ENCODE results near the gene RNF121. TPM values are rescaled to one million over a fixed set of nuclear protein-coding genes. Genes with fewer than 3 reads are reported as not detected.
A peak's percentile ranks its signal among the peaks of the same experiment; 100 is the strongest.

The RNF121 gene
- total RNA-seq, 1 donor from 2014 or later: 25.6 TPM

DNA sequence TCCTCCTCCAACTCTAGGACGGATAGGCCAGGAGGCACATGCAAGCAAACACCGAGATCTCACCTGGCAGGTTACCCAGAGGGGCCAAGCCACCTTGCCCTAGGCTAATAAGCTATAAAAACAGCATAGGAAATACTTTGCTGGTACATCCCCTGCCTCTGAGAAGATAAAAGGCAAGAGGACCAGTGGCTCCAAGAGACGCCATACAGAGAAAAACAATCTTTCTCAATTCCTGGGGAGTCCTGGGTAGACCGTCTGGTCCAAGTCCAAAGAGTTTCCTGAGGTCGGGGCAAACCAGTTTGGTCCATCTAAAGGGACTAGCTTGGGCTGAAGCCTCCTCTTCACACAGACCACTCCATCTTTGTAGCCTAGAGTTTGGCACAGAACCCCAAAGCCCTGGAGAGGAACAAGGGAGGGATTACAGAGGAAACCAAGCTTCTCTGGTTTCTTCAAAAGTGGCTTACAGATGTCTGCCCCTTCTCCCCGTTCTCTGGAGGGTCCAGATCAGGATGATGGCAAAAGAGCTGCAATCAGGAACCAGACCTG, 111.1 kb downstream of the RNF121 start:
- no peaks in the 10 kb centered on the region for H3K27me3 ChIP-seq (ENCODE audit: control insufficient read depth in 3 of 3, insufficient read depth in 3 of 3, low read length in 3 of 3)
- H3K9me3 ChIP-seq (ENCODE audit: control insufficient read depth in 3 of 3, low read length in 3 of 3): no peaks in the 10 kb centered on the region
- H3K36me3 ChIP-seq (ENCODE audit: control insufficient read depth in 3 of 3, insufficient read depth in 3 of 3, low read length in 3 of 3): peaks cover 6 to 7% (median 7%) of the 10 kb centered on the region in 3 donors
- peak overlapping the region; percentile 90 to 95 (median 94) for H3K4me3 ChIP-seq (ENCODE audit: low read length in 3 of 3)
- peaks cover 52 to 55% (median 53%) of the 10 kb centered on the region in 3 donors for H3K4me1 ChIP-seq (ENCODE audit: control insufficient read depth in 3 of 3, insufficient read depth in 3 of 3, low read length in 3 of 3)
- H3K9ac ChIP-seq (ENCODE audit: low read depth in 1 of 3, low read length in 3 of 3): peak overlapping the region; percentile 86 to 99 (median 99)
- peak overlapping the region; percentile 97 for H3K27ac ChIP-seq (ENCODE audit: low read depth, low read length)

DNA sequence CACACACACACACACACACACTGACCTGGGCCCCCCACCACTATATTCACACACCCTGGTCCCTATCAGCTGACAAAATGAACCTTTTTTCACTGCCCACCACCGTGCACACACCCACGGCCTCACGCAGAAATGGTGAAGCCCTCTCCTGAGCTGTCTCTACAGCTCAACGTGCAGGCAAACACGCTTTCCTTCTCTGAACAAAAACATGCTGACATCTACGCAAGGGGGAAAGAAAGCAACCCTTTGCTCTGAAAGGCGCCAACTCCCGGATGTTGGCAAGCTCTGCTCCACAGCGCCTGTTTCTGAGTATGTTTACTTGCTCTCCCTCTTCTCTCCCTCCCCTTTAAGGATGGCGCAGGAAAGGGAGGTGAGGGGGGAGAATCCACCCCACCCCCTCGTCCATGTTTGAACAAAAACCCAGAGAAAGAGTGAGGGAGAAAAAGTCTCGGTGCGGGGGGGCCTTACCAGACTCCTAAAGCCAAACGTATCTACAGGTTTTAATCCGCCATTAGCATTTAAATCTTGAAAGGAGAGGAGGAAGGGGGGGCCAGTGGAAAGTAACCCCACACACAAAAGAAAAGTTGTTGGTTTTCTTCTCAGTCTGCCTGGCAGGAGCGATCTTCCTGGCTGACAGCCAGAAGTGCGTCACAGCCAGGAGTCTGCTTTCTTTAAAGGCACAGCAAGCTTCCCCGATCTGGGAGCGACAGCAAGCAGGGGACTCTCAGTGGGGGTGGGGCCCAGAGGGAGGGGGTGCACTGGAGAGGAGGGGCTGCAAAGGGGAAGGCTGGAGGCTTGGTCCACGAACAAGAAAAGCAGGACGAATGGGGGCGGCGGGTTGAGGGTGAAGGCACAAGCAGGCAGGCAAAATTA, 111.9 kb downstream of the RNF121 start:
- Histone ChIP-seq H3K36me3 (ENCODE audit: control insufficient read depth in 3 of 3, insufficient read depth in 3 of 3, low read length in 3 of 3) (peaks cover 0 to under 1% (median under 1%) of the 10 kb centered on the region in 3 donors), H3K27ac (ENCODE audit: low read depth, low read length) (peak overlapping the region; percentile 97), H3K9me3 (ENCODE audit: control insufficient read depth in 3 of 3, low read length in 3 of 3) (no peaks in the 10 kb centered on the region), H3K4me1 (ENCODE audit: control insufficient read depth in 3 of 3, insufficient read depth in 3 of 3, low read length in 3 of 3) (peaks cover 51 to 52% (median 51%) of the 10 kb centered on the region in 3 donors), H3K27me3 (ENCODE audit: control insufficient read depth in 3 of 3, insufficient read depth in 3 of 3, low read length in 3 of 3) (no peaks in the 10 kb centered on the region), H3K9ac (ENCODE audit: low read depth in 1 of 3, low read length in 3 of 3) (peak overlapping the region; percentile 86 to 99 (median 99)), H3K4me3 (ENCODE audit: low read length in 3 of 3) (peak overlapping the region; percentile 90 to 95 (median 94))

DNA sequence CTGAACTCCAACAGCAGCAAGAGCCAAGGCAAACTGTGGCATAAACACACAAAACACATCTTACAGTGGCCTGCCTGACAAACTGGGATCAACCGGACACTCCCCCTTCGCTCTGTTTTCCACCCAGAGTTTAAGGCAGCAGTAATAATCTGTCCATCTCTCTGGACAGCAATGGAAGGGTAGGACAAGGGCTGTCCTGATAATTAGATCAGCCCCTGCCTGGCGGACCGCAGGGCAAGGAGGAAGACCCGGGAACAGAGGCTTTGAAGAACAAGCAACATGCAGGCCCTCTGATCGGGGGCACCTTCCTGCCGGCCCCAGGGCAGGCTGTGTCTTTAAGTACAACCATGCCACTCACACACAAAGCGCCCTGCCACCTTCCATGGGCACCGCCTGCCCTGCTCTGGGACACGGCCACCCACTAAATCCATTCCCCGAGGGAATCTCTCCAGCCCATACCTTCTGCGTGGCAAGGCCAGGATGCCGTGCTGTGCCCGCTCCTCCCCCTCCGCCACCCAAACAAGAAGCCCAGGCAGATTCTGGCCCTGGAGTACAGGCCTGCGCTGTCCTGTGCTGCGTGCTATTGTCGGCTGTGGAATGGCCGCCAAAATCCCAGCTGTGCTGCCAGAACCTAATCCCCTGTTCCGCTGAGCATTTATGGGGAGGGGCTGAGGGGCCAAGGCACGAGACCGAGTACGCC, 112.7 kb downstream of the RNF121 start:
- peak overlapping the region; percentile 90 to 95 (median 94) for H3K4me3 ChIP-seq (ENCODE audit: low read length in 3 of 3)
- H3K4me1 ChIP-seq (ENCODE audit: control insufficient read depth in 3 of 3, insufficient read depth in 3 of 3, low read length in 3 of 3): peaks cover 43 to 44% (median 44%) of the 10 kb centered on the region in 3 donors
- no peaks in the 10 kb centered on the region for H3K9me3 ChIP-seq (ENCODE audit: control insufficient read depth in 3 of 3, low read length in 3 of 3)
- H3K27me3 ChIP-seq (ENCODE audit: control insufficient read depth in 3 of 3, insufficient read depth in 3 of 3, low read length in 3 of 3): no peaks in the 10 kb centered on the region
- H3K36me3 ChIP-seq (ENCODE audit: control insufficient read depth in 3 of 3, insufficient read depth in 3 of 3, low read length in 3 of 3): peaks cover 0 to 1% (median 0%) of the 10 kb centered on the region in 3 donors
- H3K27ac ChIP-seq (ENCODE audit: low read depth, low read length): peak overlapping the region; percentile 97
- H3K9ac ChIP-seq (ENCODE audit: low read depth in 1 of 3, low read length in 3 of 3): peak overlapping the region; percentile 86 to 99 (median 99)

DNA sequence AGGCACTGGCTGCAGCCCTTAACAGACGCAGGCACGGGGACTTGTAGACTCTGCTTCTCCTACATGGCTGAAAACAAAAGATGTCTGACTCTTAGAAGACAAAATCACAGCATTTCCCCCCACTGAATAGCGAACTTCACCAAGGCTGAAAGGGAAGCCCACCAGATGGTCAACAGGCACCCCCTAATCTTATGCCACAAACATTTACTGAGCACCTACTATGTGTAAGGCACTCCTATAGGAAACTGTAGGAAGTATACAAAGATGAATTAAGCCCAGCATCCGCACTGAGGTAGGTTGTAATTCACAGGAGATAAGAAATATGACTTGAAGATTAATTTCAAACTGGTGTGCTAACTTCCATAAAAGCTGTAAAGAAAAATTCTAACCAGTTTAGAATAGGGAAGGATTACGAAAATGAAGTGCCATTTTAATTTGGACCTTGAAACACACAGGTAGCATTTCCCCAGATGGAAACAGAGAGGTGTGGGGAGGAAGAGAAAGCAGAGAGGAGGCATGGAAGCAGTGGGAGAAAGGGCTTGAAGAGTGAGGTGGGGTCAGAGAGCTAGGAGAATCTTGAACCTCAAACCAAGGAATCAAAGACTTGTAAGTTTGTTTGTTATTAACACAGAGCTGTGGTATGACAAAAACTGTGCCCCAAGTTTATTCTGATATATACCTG, 113.4 kb downstream of the RNF121 start:
- Histone ChIP-seq H3K27ac (ENCODE audit: low read depth, low read length) (peak overlapping the region; percentile 97), H3K9ac (ENCODE audit: low read depth in 1 of 3, low read length in 3 of 3) (peak overlapping the region; percentile 86 to 99 (median 99))

DNA sequence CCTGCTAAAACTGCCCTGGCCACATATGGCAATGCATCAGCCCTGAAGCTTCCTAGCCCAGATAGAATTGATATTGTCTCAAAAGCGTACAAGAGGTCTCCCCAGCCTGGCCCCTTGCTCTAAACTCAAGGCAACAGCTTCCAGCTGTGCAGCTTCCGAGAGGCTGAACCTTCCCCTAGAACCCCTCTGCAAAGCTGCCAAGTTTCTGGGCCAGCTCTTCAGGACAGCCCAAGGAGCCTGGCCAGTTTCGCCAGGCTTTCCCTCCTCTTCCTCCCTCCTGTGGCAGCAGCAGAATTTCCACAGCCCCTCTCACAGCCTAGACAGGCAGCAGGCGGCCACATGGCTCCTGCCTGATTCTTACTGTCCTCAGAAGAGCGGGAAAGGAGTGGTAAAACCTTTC, 117.0 kb downstream of the RNF121 start:
- Histone ChIP-seq H3K27me3 (ENCODE audit: control insufficient read depth in 3 of 3, insufficient read depth in 3 of 3, low read length in 3 of 3) (no peaks in the 10 kb centered on the region), H3K36me3 (ENCODE audit: control insufficient read depth in 3 of 3, insufficient read depth in 3 of 3, low read length in 3 of 3) (peaks cover 0 to 1% (median 0%) of the 10 kb centered on the region in 3 donors), H3K4me1 (ENCODE audit: control insufficient read depth in 3 of 3, insufficient read depth in 3 of 3, low read length in 3 of 3) (peaks cover 11 to 14% (median 12%) of the 10 kb centered on the region in 3 donors), H3K27ac (ENCODE audit: low read depth, low read length) (no peak overlapping the region), H3K4me3 (ENCODE audit: low read length in 3 of 3) (no peak overlapping the region), H3K9me3 (ENCODE audit: control insufficient read depth in 3 of 3, low read length in 3 of 3) (no peaks in the 10 kb centered on the region), H3K9ac (ENCODE audit: low read depth in 1 of 3, low read length in 3 of 3) (no peak overlapping the region)

More for the DNA sequence above, 113.4 kb downstream of the RNF121 start:
- H3K9me3 ChIP-seq (ENCODE audit: control insufficient read depth in 3 of 3, low read length in 3 of 3): no peaks in the 10 kb centered on the region
- H3K4me3 ChIP-seq (ENCODE audit: low read length in 3 of 3): peak overlapping the region; percentile 90 to 95 (median 94)
- peaks cover 0 to 1% (median 0%) of the 10 kb centered on the region in 3 donors for H3K36me3 ChIP-seq (ENCODE audit: control insufficient read depth in 3 of 3, insufficient read depth in 3 of 3, low read length in 3 of 3)
- peaks cover 37 to 38% (median 38%) of the 10 kb centered on the region in 3 donors for H3K4me1 ChIP-seq (ENCODE audit: control insufficient read depth in 3 of 3, insufficient read depth in 3 of 3, low read length in 3 of 3)
- no peaks in the 10 kb centered on the region for H3K27me3 ChIP-seq (ENCODE audit: control insufficient read depth in 3 of 3, insufficient read depth in 3 of 3, low read length in 3 of 3)

Other genes starting within 250 kb of the RNF121 start
- gene DEFB108B, start 95.8 kb upstream of the RNF121 start, total RNA-seq: not detected
- not detected for gene DEFB131B, start 50.6 kb upstream of the RNF121 start, total RNA-seq
- gene XNDC1N, start 452 bp upstream of the RNF121 start, total RNA-seq: 13.6 TPM
- gene IL18BP, start 69.9 kb downstream of the RNF121 start, total RNA-seq: 3.1 TPM
- gene NUMA1, start 151.5 kb downstream of the RNF121 start, total RNA-seq: 177 TPM
- gene LRRC51, start 151.8 kb downstream of the RNF121 start, total RNA-seq: 2.6 TPM
- gene LAMTOR1, start 174.3 kb downstream of the RNF121 start, total RNA-seq: 42.3 TPM
- gene TOMT, start 176.9 kb downstream of the RNF121 start, total RNA-seq: not detected
- 7.8 TPM for gene ANAPC15, start 183.6 kb downstream of the RNF121 start, total RNA-seq
- gene FOLR3, start 206.7 kb downstream of the RNF121 start, total RNA-seq: 0.52 TPM